ENCODE data around the gene GRM4.

Gene GRM4

GRCh38 chr6:34071884-34072379 lies 74.0 kb downstream of the GRM4 start:
- Mint-ChIP-seq H3K9me3 (no peaks in the 10 kb centered on the region), H3K27ac (no peak overlapping the region), H3K36me3 (no peaks in the 10 kb centered on the region)

GRCh38 chr6:34071136-34071883 lies 74.6 kb downstream of the GRM4 start:
- Mint-ChIP-seq H3K9me3 (no peaks in the 10 kb centered on the region), H3K4me3 (no peak overlapping the region), H3K4me1 (no peaks in the 10 kb centered on the region), H3K27ac (no peak overlapping the region), H3K27me3 (no peaks in the 10 kb centered on the region), H3K36me3 (no peaks in the 10 kb centered on the region)

More at GRCh38 chr6:34071884-34072379, 74.0 kb downstream of the GRM4 start:
- H3K4me1 Mint-ChIP-seq: no peaks in the 10 kb centered on the region
- no peaks in the 10 kb centered on the region for H3K27me3 Mint-ChIP-seq
- H3K4me3 Mint-ChIP-seq: no peak overlapping the region

- no peak overlapping the region for H3K4me3 Mint-ChIP-seq
- H3K9me3 Mint-ChIP-seq: no peaks in the 10 kb centered on the region
- no peaks in the 10 kb centered on the region for H3K4me1 Mint-ChIP-seq
- H3K36me3 Mint-ChIP-seq: no peaks in the 10 kb centered on the region
- no peak overlapping the region for H3K27ac Mint-ChIP-seq
- H3K27me3 Mint-ChIP-seq: no peaks in the 10 kb centered on the region
Measured at GRCh38 chr6:34070315-34071135, 75.4 kb downstream of the GRM4 start.

- Mint-ChIP-seq H3K4me1 (no peaks in the 10 kb centered on the region), H3K9me3 (no peaks in the 10 kb centered on the region), H3K27ac (no peak overlapping the region), H3K4me3 (no peak overlapping the region), H3K27me3 (no peaks in the 10 kb centered on the region), H3K36me3 (no peaks in the 10 kb centered on the region)
Measured at GRCh38 chr6:34068462-34069044, 77.3 kb downstream of the GRM4 start.

- Mint-ChIP-seq H3K9me3 (no peaks in the 10 kb centered on the region), H3K27me3 (no peaks in the 10 kb centered on the region), H3K4me1 (no peaks in the 10 kb centered on the region), H3K4me3 (no peak overlapping the region), H3K36me3 (no peaks in the 10 kb centered on the region), H3K27ac (no peak overlapping the region)
Measured at GRCh38 chr6:34067814-34068213, 78.1 kb downstream of the GRM4 start.

GRCh38 chr6:34066772-34067770 lies 78.8 kb downstream of the GRM4 start:
- H3K9me3 Mint-ChIP-seq: no peaks in the 10 kb centered on the region
- H3K4me3 Mint-ChIP-seq: no peak overlapping the region
- H3K4me1 Mint-ChIP-seq: no peaks in the 10 kb centered on the region
- no peak overlapping the region for H3K27ac Mint-ChIP-seq
- H3K27me3 Mint-ChIP-seq: no peaks in the 10 kb centered on the region
- H3K36me3 Mint-ChIP-seq: no peaks in the 10 kb centered on the region

- H3K27ac Mint-ChIP-seq: no peak overlapping the region
- no peaks in the 10 kb centered on the region for H3K4me1 Mint-ChIP-seq
- no peaks in the 10 kb centered on the region for H3K9me3 Mint-ChIP-seq
- H3K4me3 Mint-ChIP-seq: no peak overlapping the region
- no peaks in the 10 kb centered on the region for H3K27me3 Mint-ChIP-seq
- no peaks in the 10 kb centered on the region for H3K36me3 Mint-ChIP-seq
Measured at GRCh38 chr6:34066218-34066571, 79.7 kb downstream of the GRM4 start.

GRCh38 chr6:34065466-34066217 lies 80.2 kb downstream of the GRM4 start:
- Mint-ChIP-seq H3K4me3 (no peak overlapping the region), H3K4me1 (no peaks in the 10 kb centered on the region), H3K27ac (no peak overlapping the region), H3K27me3 (no peaks in the 10 kb centered on the region), H3K36me3 (no peaks in the 10 kb centered on the region), H3K9me3 (no peaks in the 10 kb centered on the region)

GRCh38 chr6:34064675-34065074 lies 81.2 kb downstream of the GRM4 start:
- H3K27ac Mint-ChIP-seq: no peak overlapping the region
- H3K27me3 Mint-ChIP-seq: no peaks in the 10 kb centered on the region
- no peaks in the 10 kb centered on the region for H3K36me3 Mint-ChIP-seq
- H3K4me3 Mint-ChIP-seq: no peak overlapping the region
- H3K4me1 Mint-ChIP-seq: no peaks in the 10 kb centered on the region
- no peaks in the 10 kb centered on the region for H3K9me3 Mint-ChIP-seq

- Mint-ChIP-seq H3K9me3 (no peaks in the 10 kb centered on the region), H3K27ac (no peak overlapping the region), H3K36me3 (no peaks in the 10 kb centered on the region), H3K27me3 (no peaks in the 10 kb centered on the region), H3K4me3 (no peak overlapping the region), H3K4me1 (no peaks in the 10 kb centered on the region)
Measured at GRCh38 chr6:34063651-34064050, 82.2 kb downstream of the GRM4 start.

GRCh38 chr6:34062815-34063214 lies 83.1 kb downstream of the GRM4 start:
- H3K27me3 Mint-ChIP-seq: no peaks in the 10 kb centered on the region
- no peak overlapping the region for H3K4me3 Mint-ChIP-seq
- H3K9me3 Mint-ChIP-seq: no peaks in the 10 kb centered on the region
- no peaks in the 10 kb centered on the region for H3K36me3 Mint-ChIP-seq
- H3K4me1 Mint-ChIP-seq: no peaks in the 10 kb centered on the region
- H3K27ac Mint-ChIP-seq: peak overlapping the region; percentile 5

- H3K27me3 Mint-ChIP-seq: no peaks in the 10 kb centered on the region
Measured at GRCh38 chr6:34062156-34062555, 83.7 kb downstream of the GRM4 start.

GRCh38 chr6:34061348-34061747 lies 84.5 kb downstream of the GRM4 start:
- no peaks in the 10 kb centered on the region for H3K27me3 Mint-ChIP-seq
- H3K36me3 Mint-ChIP-seq: no peaks in the 10 kb centered on the region
- H3K4me3 Mint-ChIP-seq: no peak overlapping the region
- H3K4me1 Mint-ChIP-seq: no peaks in the 10 kb centered on the region
- no peak overlapping the region for H3K27ac Mint-ChIP-seq
- no peaks in the 10 kb centered on the region for H3K9me3 Mint-ChIP-seq

More at GRCh38 chr6:34062156-34062555, 83.7 kb downstream of the GRM4 start:
- Mint-ChIP-seq H3K27ac (no peak overlapping the region), H3K36me3 (no peaks in the 10 kb centered on the region), H3K9me3 (no peaks in the 10 kb centered on the region), H3K4me1 (no peaks in the 10 kb centered on the region), H3K4me3 (no peak overlapping the region)

- Mint-ChIP-seq H3K9me3 (no peaks in the 10 kb centered on the region), H3K27me3 (no peaks in the 10 kb centered on the region), H3K36me3 (no peaks in the 10 kb centered on the region), H3K4me1 (no peaks in the 10 kb centered on the region), H3K4me3 (no peak overlapping the region), H3K27ac (no peak overlapping the region)
Measured at GRCh38 chr6:34059914-34060313, 86.0 kb downstream of the GRM4 start.
